Activated naive CD8-positive, alpha-beta T cell treated with anti-CD3 and anti-CD28 coated beads, Interleukin-2, amount 10 ng/mL, durations not matched to agents 7 days and 5 days (primary cell): ENCODE measurements around the gene EHF. TPM values are rescaled to one million over a fixed set of nuclear protein-coding genes. Genes with fewer than 3 reads are reported as not detected.
A peak's percentile ranks its signal among the peaks of the same experiment; 100 is the strongest.

Experiments
- ATAC-seq: fragments of 150-1000 bp; cut with Tn5 transposase; one replicate; pipeline ENCODE4 v1.10.0; 2021; ENCODE audit warnings: low read depth, moderate library complexity
- POLR2A ChIA-PET: fragments of 350-600 bp; sonication (Branson Sonifier 250); formaldehyde crosslinking; loops from one replicate; lab custom pipeline; 2021; ENCODE audit warnings: antibody characterized with exemption; lab: Charles Lee
- DNase-seq: peaks from one replicate; pipeline ENCODE4 v3.0.0; 2021
- H3K27ac Mint-ChIP-seq: one replicate; pipeline ENCODE4 v1.8.0; 2022; ENCODE audit warnings: mild to moderate bottlenecking, mixed read lengths
- H3K27me3 Mint-ChIP-seq: one replicate; pipeline ENCODE4 v1.8.0; 2022; ENCODE audit warnings: mild to moderate bottlenecking, moderate library complexity, mixed read lengths
- H3K36me3 Mint-ChIP-seq: one replicate; pipeline ENCODE4 v1.8.0; 2021; ENCODE audit warnings: mild to moderate bottlenecking, mixed read lengths
- H3K4me1 Mint-ChIP-seq: one replicate; pipeline ENCODE4 v1.8.0; 2021; ENCODE audit warnings: mixed read lengths
- H3K4me3 Mint-ChIP-seq: one replicate; pipeline ENCODE4 v1.8.0; 2022; ENCODE audit warnings: mild to moderate bottlenecking, moderate library complexity, mixed read lengths
- H3K9me3 Mint-ChIP-seq: one replicate; pipeline ENCODE4 v1.8.0; 2021; ENCODE audit warnings: mixed read lengths
- total RNA-seq, 2 experiments: library from RNA; stranded (reverse); gene quantifications; one replicate each; pipeline ENCODE4 v1.2.3, GENCODE V29; 2021

Gene EHF
- total RNA-seq, 2 experiments from 2014 or later = not detected

GRCh38 chr11:34620202-34620601 is 691 bp upstream of the EHF start:
- H3K36me3 Mint-ChIP-seq = no peaks in the 10 kb centered on the region
- DNase-seq (no peak), ATAC-seq (no peak)
- no peak overlapping the region for H3K4me3 Mint-ChIP-seq
- H3K4me1 Mint-ChIP-seq = no peaks in the 10 kb centered on the region
- peaks cover 18% of the 10 kb centered on the region for H3K27me3 Mint-ChIP-seq
- POLR2A ChIA-PET = no interaction called here
- H3K9me3 Mint-ChIP-seq = peaks cover 3% of the 10 kb centered on the region
- H3K27ac Mint-ChIP-seq = no peak overlapping the region

DNA sequence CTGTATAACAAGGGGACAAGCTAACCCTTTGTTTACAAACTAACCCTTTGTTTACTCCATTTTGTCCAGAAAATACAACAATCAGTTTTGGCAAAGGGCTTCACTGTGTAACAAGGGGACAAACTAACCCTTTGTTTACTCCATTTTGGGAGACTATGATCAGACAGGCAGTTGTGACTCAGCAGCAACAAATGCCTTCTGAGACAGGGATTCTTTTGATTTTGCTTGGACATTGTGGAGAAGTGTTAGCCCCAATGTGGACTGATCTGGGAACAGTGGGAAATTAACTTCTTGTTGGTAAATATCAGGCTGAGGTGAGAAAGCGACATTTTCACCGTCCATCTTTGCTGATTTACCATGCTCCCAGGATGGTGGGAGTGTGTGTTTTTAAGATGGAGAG is 983 bp downstream of the EHF start:
- ATAC-seq (no peak), DNase-seq (no peak)
- POLR2A ChIA-PET = no interaction called here
- peaks cover 3% of the 10 kb centered on the region for H3K9me3 Mint-ChIP-seq
- peaks cover 30% of the 10 kb centered on the region for H3K27me3 Mint-ChIP-seq
- H3K27ac Mint-ChIP-seq = no peak overlapping the region
- H3K4me3 Mint-ChIP-seq = no peak overlapping the region
- no peaks in the 10 kb centered on the region for H3K36me3 Mint-ChIP-seq
- H3K4me1 Mint-ChIP-seq = no peaks in the 10 kb centered on the region

DNA sequence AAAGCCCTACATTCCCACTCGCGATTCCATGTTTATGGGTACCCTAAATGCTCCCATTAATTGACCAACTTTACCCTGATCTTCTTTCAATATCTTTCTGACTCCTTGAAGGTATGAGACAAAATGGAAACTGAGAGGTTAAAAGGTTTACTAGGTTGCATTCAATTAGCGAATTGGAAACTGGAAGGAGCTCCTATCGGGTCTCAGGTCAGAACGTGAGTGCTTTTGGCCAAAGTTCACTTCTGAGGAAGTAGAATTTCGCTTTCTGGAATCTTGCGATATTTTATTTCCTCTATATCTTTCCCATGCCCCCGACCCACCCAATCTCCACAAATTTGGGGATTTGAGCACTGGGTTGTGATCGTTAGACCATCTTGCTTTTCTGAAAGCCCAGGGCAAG is 2.6 kb downstream of the EHF start:
- Mint-ChIP-seq H3K4me3 (no peak overlapping the region), H3K4me1 (no peaks in the 10 kb centered on the region), H3K27me3 (peaks cover 30% of the 10 kb centered on the region), H3K27ac (no peak overlapping the region), H3K36me3 (no peaks in the 10 kb centered on the region), H3K9me3 (peaks cover 3% of the 10 kb centered on the region)
- POLR2A ChIA-PET = no interaction called here
- DNase-seq (no peak), ATAC-seq (no peak)

- H3K9me3 Mint-ChIP-seq = peaks cover 3% of the 10 kb centered on the region
- DNase-seq (no peak), ATAC-seq (no peak)
- H3K27ac Mint-ChIP-seq = no peak overlapping the region
- H3K4me3 Mint-ChIP-seq = no peak overlapping the region
- H3K36me3 Mint-ChIP-seq = no peaks in the 10 kb centered on the region
- H3K27me3 Mint-ChIP-seq = peaks cover 29% of the 10 kb centered on the region
- H3K4me1 Mint-ChIP-seq = no peaks in the 10 kb centered on the region
- POLR2A ChIA-PET = no interaction called here
Measured at GRCh38 chr11:34624069-34624468, 3.2 kb downstream of the EHF start.

DNA sequence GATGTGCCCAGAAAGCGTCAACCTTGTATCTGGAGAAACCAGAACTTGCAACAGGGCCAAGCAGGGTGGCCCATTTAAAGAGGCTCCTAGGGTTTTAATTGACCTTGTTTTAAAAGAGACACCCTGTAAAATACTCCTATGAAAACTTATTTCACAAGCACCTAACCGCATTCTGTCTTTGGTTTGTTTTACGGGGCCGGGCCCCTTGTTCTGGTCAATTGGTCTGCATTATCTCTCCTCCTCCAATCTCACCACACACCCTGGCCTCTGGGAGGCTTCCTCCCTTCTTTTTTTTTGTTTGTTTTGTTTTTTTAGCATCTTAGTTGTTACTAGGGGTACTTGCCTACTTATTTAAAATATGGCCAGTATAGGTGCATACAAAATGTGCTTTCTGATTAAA is 4.7 kb downstream of the EHF start:
- DNase-seq (no peak), ATAC-seq (no peak)
- Mint-ChIP-seq H3K27ac (no peak overlapping the region), H3K4me3 (no peak overlapping the region), H3K9me3 (peaks cover 3% of the 10 kb centered on the region), H3K27me3 (peaks cover 34% of the 10 kb centered on the region), H3K4me1 (peaks cover 5% of the 10 kb centered on the region), H3K36me3 (no peaks in the 10 kb centered on the region)
- POLR2A ChIA-PET = no interaction called here

- POLR2A ChIA-PET = no interaction called here
Measured at GRCh38 chr11:34626393-34626792, 5.5 kb downstream of the EHF start.

GRCh38 chr11:34627197-34627596 is 6.3 kb downstream of the EHF start:
- Mint-ChIP-seq H3K9me3 (peaks cover 2% of the 10 kb centered on the region), H3K36me3 (no peaks in the 10 kb centered on the region), H3K4me3 (no peak overlapping the region), H3K27ac (no peak overlapping the region), H3K27me3 (peaks cover 32% of the 10 kb centered on the region), H3K4me1 (peaks cover 5% of the 10 kb centered on the region)
- ATAC-seq (no peak), DNase-seq (no peak)
- POLR2A ChIA-PET = no interaction called here

More at GRCh38 chr11:34626393-34626792, 5.5 kb downstream of the EHF start:
- ATAC-seq (no peak), DNase-seq (no peak)
- H3K27me3 Mint-ChIP-seq = peaks cover 34% of the 10 kb centered on the region
- H3K9me3 Mint-ChIP-seq = peaks cover 3% of the 10 kb centered on the region
- H3K36me3 Mint-ChIP-seq = no peaks in the 10 kb centered on the region
- peaks cover 5% of the 10 kb centered on the region for H3K4me1 Mint-ChIP-seq
- no peak overlapping the region for H3K4me3 Mint-ChIP-seq
- H3K27ac Mint-ChIP-seq = no peak overlapping the region

DNA sequence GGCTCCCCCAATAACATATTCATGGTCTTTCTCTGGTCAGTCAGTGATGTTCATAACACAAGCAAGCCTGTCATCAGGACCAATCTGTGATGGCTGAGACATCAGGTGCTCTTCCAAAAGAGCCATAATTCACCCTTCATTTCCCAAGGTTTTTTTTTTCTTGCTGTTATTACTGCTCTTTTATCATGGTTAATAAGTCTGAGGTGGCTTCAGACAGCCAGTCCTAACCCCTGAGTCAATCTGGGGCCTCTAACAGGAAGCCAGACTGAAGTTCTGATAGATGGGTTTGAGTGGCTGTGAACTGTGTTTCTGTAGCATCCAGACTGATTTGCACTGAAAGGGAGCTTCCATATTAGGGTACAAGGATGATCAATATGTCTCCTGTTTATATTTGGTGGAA is 8.8 kb downstream of the EHF start:
- POLR2A ChIA-PET = no interaction called here
- DNase-seq (no peak), ATAC-seq (no peak)
- Mint-ChIP-seq H3K27me3 (peaks cover 35% of the 10 kb centered on the region), H3K4me3 (no peak overlapping the region), H3K27ac (no peak overlapping the region), H3K9me3 (no peaks in the 10 kb centered on the region), H3K36me3 (peaks cover 2% of the 10 kb centered on the region), H3K4me1 (peaks cover 19% of the 10 kb centered on the region)

GRCh38 chr11:34630544-34630943 is 9.7 kb downstream of the EHF start:
- POLR2A ChIA-PET = no interaction called here
- Mint-ChIP-seq H3K27me3 (peaks cover 28% of the 10 kb centered on the region), H3K4me1 (peaks cover 19% of the 10 kb centered on the region), H3K27ac (no peak overlapping the region), H3K9me3 (no peaks in the 10 kb centered on the region), H3K36me3 (peaks cover 2% of the 10 kb centered on the region), H3K4me3 (no peak overlapping the region)
- DNase-seq (no peak), ATAC-seq (no peak)

- no peak for ATAC-seq
- H3K36me3 Mint-ChIP-seq = peaks cover 2% of the 10 kb centered on the region
- H3K4me1 Mint-ChIP-seq = peaks cover 19% of the 10 kb centered on the region
- no peaks in the 10 kb centered on the region for H3K9me3 Mint-ChIP-seq
- no peak for DNase-seq
- peaks cover 26% of the 10 kb centered on the region for H3K27me3 Mint-ChIP-seq
- no peak overlapping the region for H3K4me3 Mint-ChIP-seq
- POLR2A ChIA-PET = no interaction called here
- H3K27ac Mint-ChIP-seq = no peak overlapping the region
Measured at GRCh38 chr11:34631297-34631696, 10.4 kb downstream of the EHF start.

GRCh38 chr11:34631737-34632104 is 10.8 kb downstream of the EHF start:
- peaks cover 19% of the 10 kb centered on the region for H3K4me1 Mint-ChIP-seq
- ATAC-seq (no peak), DNase-seq (no peak)
- peaks cover 2% of the 10 kb centered on the region for H3K36me3 Mint-ChIP-seq
- H3K4me3 Mint-ChIP-seq = no peak overlapping the region
- no peak overlapping the region for H3K27ac Mint-ChIP-seq
- peaks cover 23% of the 10 kb centered on the region for H3K27me3 Mint-ChIP-seq
- POLR2A ChIA-PET = no interaction called here
- H3K9me3 Mint-ChIP-seq = no peaks in the 10 kb centered on the region

DNA sequence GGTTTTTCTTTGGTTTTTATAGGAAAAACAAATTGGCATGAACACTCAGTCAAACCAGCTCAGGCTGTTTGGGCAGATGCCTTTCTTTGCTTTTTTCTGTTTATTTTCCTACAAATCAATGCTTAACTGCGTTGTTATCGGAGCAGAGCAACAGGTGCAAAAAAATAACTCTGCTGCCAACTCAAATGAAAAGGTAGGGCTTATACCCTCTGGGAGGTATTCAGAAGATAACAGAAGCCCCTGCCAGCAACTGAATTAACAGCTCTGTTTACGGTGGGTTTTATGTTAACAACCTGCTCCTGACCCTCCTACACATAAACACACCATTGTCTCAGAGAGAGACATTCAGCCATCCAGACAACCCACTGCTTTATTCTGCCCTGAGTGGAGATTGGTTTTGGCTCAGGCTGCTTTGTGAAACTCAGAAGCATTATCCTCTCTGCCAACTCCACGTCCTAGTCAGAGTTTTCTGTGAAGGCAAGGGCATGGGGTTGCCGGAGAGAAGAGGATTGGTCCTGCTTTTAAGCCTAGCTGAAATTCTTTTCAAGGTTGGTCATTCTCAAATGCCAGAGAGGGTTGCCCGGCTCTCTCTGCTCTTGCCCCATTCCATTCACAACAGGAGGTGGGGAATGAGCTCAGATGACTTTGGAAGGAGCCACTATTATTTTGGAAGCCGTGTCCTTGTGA is 11.4 kb downstream of the EHF start:
- Mint-ChIP-seq H3K9me3 (no peaks in the 10 kb centered on the region), H3K27me3 (peaks cover 19% of the 10 kb centered on the region), H3K36me3 (peaks cover 2% of the 10 kb centered on the region), H3K4me3 (no peak overlapping the region), H3K4me1 (peaks cover 19% of the 10 kb centered on the region), H3K27ac (no peak overlapping the region)
- ATAC-seq (no peak), DNase-seq (no peak)
- POLR2A ChIA-PET = no interaction called here

DNA sequence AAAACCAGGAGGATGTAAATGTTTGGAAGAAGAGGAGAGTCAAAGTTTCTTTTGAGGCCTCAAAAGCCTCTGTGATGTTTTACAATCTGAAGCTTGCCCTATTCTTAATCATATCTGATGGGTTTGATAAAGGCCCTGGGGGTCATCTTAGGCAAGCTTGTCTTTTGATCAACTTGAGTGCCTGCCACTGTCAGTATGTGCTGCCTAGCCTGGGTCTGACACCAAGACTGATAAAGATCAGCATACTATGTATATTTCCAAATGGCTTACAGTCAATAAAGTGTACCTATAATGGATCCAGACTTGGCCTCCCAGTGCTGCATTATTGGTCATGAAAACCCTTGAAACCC is 12.7 kb downstream of the EHF start:
- Mint-ChIP-seq H3K36me3 (peaks cover 2% of the 10 kb centered on the region), H3K27me3 (peaks cover 19% of the 10 kb centered on the region), H3K4me1 (peaks cover 19% of the 10 kb centered on the region), H3K9me3 (no peaks in the 10 kb centered on the region), H3K27ac (peak overlapping the region; percentile 52), H3K4me3 (no peak overlapping the region)
- ATAC-seq (peak; percentile 22), DNase-seq (no peak)
- POLR2A ChIA-PET = interaction anchor here (1.4 kb wide), 1 partner anchor 17 kb away, joined by 4 read pairs; no protein-coding TSS in a partner anchor

DNA sequence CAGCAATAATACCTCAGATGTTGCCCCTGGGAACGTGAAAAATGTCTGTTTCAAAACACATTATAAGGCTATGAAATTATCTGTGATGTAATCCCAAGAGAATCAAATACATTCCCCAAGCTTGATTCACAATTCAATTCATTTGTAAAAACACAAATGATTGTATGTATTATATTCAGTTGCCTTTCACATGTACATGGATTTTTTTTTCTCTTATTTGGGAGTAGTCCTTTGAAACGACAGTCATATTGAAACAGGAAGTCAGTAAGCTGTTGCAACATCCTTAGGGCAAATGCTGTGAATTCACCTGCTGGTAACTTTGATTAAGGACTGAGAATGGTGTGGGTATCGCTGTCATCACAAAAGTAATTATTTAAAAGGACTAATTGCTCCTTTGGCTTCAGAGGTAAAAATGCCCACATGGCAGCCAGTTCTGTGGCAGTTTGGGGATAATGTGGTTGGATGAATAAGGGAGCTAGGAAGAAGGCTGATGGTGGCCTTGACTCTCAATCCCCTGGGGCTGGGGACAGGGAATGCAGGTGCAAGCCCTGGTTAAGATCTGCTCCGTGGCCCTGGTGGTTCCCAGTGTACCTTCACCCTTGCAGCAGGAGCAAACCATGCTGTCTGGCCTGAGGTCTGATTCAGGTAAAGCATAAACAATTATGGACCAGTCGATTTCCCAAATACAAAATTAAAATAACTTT is 13.2 kb downstream of the EHF start:
- Mint-ChIP-seq H3K9me3 (no peaks in the 10 kb centered on the region), H3K27ac (peak overlapping the region; percentile 68), H3K4me3 (peak overlapping the region; percentile 52), H3K4me1 (peaks cover 19% of the 10 kb centered on the region), H3K27me3 (peaks cover 19% of the 10 kb centered on the region), H3K36me3 (peaks cover 2% of the 10 kb centered on the region)
- POLR2A ChIA-PET = interaction anchor here (1.4 kb wide), 1 partner anchor 16 kb away, joined by 4 read pairs; no protein-coding TSS in a partner anchor
- DNase-seq (no peak), ATAC-seq (peak; percentile 78)
